HCEC 1CT (cell line): ENCODE results near the gene EFCAB6.

ENCODE experiments used
- DNase-seq: peaks from one replicate; pipeline ENCODE4 v3.0.0-alpha.2; 2017

The EFCAB6 gene

DNA sequence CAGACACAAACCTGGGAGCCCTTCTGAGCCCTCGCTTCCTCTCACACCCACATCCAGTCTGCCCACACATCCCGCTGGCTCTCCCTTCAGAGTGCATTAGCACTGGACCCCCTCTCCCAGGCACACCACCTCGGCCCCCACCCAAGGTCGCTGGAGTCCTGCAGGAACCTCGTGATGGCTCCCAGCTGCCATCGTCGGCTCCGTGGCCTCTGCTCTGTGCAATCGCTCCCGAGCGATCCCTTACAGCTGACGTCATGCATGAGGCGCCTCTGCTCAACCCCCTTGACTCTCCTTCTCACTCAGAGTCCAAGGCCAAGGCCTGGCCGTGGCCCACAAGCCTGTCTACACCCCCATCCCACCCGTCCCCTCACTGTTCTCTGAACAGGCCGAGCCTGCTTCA, 183.9 kb downstream of the EFCAB6 start:
- no peak for DNase-seq

DNA sequence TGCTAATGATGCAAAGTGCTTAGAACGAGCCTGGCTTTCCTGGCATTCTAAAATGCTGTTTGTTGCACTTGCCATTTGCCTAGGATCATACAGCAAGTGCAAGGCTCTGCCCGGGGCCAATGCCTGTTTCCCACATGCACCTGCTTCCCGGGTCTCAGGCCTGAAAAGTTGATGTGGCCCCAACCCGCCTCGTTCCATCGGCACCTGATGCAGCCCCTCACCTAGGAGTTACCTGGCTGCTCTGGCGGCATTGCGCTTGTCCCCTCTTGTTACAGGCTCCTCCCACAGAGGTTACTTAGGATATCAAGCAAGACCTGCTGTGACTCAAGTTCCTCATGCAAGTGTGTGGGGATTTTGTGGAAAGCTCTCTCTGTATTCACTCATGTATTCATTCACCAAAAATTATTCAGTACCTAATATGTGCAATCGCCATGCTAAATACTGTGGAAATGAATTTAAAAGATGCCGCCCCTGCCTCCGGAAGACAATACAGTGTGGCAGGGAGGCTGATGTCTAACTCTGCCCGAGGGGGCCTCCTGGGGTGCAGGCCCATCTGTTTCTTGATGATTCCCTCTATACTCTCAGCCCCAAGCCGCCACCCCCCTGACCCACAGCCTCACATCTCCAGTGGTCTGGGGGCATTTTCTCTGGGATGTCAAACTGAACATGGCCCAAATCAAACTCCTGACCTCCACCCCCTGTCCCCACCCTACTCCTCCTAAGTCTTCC, 184.5 kb downstream of the EFCAB6 start:
- no peak for DNase-seq

DNA sequence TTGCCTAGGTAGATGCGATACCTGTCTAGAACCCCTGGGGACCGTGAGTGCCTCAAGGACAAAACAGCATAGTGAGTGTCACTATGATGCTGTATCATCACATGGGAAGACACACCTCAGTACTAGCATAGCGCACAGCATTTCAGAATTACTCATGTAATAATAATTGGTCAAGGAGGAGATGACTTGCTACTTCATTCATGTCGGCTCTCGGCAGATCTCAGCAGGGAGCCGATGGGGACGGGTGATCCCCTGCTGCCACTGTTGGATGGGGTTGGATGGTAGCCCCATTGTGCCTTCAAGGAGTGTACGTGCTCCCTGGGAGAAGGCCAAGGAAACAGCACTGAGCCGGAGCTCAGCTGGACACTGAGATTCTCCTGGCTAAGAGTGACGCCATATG, 186.9 kb downstream of the EFCAB6 start:
- no peak for DNase-seq

DNA sequence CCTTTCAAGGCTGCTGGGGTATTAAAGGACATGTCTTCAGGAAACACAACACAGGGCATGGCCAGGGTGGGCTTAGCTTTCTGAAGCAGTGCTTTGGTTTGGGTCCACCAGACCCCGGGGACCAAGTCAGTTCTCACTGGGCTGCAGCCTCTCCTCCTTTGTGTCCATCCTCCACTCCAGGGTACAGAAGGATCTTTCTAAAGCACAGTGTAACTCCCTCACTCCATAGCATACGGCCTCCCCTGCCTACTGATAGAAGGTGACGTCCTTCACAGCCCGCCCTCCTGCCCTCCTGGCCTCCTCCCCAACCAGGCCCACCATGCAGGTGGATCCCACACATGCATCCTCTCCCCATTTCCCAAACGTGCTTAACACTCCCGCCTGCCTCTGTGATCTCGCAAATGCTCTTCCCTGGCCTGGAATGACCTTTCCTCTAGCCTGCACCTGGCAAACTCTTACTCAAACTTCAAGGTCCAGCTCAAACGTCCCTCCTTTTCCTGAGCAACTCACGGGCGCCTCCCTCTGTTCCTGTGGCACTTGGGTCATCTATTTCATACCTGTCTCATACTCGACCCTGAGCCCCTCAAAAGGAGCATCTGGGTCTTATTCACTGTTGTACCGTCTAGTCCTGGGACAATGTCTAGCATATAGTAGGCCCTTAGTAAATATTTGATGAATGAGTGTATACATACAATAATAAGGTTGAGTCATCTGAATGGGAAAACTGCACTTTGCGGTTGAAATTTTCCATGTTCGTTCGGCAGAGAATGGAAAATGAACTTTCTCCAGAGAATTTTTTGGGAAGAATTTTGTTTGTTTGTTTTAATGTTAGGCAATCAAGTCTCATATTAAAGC, 187.7 kb downstream of the EFCAB6 start:
- DNase-seq = no peak

DNA sequence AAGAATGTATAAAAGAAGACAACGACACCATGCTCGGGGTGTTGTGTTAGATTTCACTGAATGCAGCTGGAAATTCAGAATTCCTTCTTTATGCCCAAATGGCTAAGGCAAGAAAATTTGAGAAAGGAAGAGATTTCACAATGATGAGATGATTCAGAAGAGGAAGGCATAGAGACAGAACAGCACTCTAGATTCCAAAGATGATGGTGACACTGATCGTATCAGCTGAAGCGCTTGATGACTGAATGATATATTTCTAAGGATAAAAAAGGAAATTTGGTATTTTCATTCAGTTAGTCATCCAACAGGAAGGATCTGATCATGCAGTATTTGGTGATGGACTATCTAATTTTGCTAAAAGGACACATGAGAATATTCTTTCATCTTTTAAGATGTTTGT, 189.2 kb downstream of the EFCAB6 start:
- no peak for DNase-seq

DNA sequence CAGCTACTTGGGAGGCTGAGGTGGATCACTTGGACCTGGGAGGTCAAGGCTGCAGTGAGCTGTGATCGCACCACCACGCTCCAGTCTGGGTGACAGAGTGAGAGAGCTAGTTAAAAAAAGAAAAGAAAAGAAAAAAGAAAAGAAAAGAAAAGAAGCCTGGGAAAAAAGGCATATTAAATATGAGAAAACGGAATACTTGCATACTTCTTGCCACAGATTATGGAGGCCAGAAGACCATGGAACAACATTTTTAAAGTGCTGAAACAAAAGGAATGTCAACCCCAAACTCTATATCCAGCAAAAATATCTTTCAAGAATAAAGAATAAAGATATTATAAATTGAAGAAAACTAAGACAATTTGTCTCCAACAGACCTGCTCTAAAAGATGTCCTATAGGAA, 191.9 kb downstream of the EFCAB6 start:
- no peak for DNase-seq

DNA sequence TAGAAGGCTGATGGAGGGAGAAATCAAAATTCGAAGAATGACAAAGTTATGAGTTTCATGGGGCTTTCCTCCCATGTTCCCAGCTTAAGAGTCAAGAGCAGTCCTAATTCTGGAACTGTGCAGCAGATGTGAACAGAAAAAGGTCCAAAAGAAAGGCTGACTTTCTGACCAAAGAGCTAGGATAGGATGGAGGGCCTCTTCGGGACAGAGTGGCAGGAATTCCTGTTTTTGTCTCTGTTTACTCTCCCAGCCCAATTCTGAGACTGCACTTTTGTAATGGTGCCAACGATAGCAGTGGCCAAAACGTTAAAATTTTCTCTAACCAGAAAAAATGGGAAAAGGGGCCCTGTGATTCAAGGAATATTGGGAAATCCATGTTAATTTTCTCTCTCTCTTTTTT, 193.6 kb downstream of the EFCAB6 start:
- DNase-seq = no peak

DNA sequence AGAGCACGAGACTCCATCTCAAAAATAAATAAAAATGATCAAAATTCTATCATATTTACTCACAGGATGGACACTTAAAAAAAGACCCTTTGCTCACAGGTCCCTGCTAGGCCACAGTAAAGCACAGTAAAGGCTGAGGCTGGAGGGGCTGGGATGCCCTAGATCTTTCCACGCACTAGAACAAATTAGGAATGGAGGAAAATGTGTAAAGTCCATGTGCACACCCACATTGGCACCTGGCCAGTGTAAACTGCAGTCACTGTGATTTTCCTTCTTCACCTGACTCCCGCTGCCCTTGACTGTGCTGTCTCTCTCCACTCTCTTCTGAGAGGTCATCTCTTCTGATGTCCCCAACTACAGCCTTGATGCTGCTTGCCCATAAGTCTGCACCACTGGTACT, 195.5 kb downstream of the EFCAB6 start:
- DNase-seq = no peak

DNA sequence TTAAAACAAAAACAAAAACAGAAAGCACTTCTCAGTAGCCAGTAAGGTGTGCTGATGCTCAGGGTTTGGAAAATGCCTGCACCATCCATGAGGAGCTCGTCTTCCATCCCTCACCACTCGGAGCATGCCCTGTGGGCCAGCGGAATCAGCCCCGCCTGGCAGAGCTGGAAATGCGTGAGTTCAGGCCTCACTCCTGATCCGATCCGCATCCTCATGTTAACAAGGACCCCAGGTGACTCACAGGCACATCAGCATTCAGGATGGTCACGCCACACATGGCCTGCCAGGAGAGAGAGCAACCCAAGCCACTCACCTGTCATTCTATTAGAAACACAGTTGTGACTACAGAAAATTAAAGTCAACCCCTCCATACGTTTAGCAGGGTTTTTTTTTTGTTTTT, 211.8 kb downstream of the EFCAB6 start:
- DNase-seq = no peak

DNA sequence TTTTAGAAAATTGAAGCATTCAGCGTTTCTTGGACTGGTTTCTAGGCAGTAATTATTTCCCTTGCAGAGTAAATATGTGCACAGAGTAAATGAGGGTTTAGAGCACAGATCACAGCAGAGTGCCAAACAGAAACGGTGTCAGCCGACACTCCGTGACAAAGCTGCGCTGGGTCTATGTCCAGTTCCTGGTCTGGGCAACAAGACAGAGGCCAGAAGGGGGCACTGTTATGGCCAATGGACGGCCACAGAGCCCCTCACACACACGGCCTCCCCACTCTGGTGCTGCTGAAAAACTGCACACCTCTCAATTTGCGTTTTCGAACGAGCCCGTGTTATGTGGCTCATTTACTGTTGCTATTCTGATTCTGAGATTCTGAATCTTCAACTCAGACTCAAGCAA, 219.6 kb downstream of the EFCAB6 start:
- DNase-seq = no peak

DNA sequence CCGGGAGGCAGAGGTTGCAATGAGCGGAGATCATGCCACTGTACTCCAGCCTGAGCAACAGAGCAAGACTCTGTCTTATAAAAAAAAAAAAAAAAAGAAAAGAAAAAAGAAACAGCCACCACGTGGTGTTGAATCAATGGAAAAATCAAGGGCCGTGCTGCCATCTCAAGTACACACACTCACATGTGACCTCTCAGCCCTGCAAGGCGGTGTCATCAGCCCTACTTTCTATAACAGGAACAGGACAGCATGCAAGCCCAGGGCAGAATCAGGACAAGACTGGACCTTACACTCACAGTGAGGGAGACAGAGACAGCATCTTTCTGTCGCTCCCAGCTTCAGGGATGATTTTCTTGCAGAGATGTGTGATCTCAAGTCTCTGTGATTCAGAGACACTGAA, 220.7 kb downstream of the EFCAB6 start:
- no peak for DNase-seq

DNA sequence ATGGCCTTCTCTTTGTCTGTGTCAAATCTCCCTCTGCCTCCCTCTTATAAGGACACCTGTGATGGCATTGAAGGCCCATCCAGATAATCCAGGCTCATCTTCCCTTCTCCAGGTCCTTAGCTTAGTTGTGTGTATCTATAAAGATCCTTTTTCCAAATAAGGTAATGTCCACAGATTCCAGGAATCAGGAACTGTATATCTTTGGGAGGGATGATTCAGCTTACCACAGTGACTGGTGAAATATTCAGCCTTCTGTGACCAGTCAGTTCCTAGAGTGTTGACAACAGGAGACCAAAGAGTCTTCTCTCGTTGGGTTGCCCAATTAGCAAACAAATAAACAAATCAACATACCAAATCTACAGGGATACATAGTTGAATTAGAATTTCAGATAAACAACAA, 224.5 kb downstream of the EFCAB6 start:
- no peak for DNase-seq

DNA sequence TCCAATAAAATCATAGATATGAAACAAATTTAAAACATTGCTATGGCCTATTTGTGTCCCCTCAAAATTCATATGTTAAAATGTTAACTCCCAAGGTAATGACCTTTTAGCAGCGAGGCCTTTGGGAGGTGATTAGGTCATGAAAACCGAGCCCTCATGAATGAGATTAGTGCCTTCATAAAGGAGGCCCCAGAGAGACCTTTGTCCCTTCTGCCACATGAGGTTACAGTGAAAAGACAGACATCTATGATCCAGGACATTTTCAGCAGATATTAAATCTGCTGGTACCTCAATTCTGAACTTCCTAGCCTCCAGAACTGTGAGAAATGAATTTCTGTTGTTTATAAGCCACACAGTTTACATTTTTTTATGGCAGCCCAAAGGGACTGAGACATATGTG, 228.6 kb downstream of the EFCAB6 start:
- DNase-seq = no peak

DNA sequence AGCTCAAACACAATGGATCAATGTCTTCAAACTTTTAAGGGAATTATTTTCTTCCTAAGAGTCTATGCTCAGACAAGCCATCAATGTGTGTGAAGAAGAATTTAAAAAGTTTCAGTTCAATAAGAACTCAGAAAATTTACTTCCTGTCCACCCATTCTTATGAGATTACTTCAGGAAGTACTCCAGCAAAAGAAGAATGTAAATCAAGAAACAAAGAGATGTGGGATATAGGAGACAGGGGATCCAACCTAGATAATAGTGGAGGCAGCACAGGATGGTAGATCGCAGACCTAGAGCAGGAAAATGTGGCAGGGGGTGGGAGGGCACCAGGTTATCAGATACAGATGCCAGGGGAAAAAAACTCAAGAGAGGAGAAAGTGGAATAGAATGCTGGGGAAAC, 229.7 kb downstream of the EFCAB6 start:
- DNase-seq = no peak

DNA sequence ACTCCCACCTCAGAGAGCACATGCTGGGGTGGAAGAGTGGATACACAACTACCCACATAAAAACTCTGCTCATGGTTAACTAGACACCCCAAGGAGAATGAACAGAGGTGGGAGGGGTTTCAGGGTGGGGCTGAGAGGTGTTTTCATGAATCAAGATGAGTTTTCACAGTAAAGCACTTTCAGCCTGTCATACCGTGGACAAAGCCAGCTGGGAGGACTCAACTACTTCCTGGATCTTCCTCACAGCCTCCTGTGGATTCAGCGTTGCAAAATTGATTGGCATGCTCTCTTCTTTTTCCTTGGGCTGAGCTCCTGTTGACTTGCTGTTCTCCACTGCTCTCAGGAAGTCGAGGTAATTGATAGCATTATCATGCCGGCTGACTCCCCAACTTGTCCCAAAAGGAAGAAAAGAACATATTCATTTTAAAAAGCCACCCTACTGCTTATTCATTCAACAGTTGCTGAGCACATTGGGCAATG, 231.8 kb downstream of the EFCAB6 start:
- no peak for DNase-seq

DNA sequence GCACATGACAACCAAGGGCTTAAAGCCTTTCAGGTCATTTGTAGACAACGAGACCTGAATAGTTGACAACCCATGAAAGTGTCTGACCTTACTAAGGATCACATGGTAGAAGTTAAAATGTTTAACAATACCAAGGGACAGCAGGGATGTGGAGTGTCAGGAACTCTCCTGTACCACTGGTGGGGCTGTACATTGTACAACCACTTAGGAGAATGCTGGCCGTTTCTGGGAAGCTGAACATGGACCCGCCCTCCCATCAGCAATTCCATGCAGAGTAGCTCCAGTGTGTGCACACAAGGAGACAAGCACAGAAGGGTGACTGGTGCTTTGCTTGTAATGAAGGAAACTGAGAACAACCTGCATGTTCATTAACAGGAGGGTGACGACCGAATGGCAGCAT, 237.4 kb downstream of the EFCAB6 start:
- DNase-seq = no peak

DNA sequence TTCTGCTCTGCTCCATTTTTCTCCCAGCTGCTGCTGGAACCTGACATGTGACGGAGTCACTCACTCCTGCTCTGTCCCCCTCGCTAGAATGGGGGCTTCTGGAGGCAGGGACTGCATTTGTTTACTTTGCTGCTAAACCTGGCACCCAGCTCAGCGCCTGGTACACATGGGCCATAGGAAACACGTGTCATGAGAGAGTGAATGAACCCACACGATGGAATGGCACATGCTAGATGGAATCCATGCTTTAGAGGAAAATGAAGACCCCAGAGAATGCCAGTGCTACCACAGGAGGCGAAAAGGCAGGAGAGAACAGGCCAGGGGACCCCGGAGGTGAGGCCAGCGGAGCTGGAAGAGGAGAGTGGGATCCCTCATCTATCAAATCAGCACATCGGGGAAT, 239.4 kb downstream of the EFCAB6 start:
- no peak for DNase-seq

DNA sequence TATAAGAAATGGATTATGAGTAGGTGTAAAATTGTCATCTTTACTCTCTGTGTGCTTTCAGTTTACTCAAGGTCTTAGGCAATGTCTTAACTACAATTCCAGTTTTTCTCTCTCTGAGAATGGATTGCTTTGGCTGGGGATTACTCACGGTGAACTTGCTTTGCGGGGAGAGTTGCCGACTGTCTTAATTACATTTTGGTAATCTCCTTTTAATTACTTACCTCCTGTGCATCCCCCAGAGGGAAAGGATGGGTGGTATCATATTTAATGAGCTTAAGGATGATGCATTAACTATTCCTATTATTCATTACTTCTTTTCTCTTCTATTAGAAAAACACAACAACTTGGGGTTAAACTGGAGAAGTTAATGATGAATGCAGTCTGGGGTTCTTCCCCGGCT, 240.9 kb downstream of the EFCAB6 start:
- no peak for DNase-seq

DNA sequence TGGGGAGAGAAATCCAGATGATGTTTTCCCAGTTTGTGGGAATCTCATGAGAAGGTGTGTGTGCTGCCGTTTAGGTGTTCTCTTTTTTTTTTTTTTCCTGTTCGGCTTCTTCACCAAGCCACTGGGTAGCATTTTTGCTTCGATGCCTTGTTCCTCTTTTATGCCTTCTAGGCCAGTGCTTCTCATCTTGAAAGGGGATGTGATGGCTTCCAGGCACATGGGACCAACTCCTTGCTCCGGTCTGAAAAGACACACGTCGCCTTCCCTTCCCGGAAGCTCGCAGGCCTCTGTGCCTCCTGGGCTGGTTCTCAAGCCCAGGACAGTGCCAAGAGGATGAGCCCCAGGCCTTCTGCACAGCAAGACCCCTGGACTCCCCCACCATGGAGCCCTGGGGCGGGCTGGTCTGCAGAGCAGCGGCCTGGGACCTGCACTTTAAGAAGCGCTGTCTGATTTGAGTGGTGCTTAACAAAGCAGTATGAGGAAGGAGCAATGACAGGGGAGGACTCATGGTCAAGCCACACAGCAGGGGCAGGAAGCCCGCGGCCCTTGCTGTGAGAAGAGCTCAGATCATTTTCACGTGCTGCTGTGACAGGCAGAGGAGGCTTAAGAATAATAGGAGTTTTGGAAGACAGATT, 241.5 kb downstream of the EFCAB6 start:
- DNase-seq = no peak

DNA sequence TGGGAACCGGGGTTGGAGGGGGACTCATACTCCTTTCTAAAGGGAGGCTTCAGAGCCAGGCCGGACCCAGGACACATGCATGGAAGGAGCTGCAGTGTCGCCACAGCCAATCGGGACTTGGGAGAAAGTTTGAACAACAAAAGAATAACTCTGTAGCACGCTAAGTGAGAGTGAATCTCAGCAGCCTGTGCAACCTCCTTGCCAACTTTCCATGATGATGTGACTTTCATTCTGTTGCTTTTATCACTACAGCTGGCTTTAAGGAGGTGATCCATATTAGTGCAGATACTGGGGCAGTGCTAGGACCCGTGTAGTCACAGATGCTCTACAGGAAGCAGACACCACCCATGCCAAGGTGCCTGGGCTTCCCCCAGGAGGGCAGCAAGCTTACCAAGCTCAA, 243.0 kb downstream of the EFCAB6 start:
- DNase-seq = no peak

DNA sequence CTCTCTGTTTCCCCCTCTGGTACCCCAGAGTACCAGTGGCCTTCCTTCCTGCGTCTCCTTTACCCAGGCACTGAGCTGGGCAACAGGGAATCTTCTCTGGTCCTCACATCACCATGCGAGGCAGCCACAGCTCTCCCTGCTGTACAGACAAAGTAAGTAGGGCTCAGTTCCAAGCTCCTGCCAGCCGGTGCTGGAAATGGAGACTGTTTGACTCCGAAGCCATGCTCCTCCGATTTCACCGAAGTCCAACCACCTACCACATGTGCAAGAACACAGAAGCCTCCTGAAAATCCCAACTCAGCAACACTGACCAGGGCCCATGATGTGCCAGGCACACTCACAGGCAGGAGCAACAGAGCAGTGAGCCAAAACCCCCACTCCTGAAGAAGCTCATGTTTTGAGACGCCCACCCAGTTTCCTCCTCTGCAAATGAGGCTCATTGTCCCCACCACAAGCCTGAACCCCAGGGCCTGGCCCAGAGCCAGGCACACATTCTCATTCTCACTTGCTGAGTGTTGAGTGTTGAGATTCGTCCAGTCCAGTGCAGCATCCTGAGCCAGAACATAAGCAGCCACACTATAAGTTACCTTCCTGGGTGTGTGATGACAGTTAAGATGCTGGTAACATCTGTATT, 244.3 kb downstream of the EFCAB6 start:
- DNase-seq = no peak

DNA sequence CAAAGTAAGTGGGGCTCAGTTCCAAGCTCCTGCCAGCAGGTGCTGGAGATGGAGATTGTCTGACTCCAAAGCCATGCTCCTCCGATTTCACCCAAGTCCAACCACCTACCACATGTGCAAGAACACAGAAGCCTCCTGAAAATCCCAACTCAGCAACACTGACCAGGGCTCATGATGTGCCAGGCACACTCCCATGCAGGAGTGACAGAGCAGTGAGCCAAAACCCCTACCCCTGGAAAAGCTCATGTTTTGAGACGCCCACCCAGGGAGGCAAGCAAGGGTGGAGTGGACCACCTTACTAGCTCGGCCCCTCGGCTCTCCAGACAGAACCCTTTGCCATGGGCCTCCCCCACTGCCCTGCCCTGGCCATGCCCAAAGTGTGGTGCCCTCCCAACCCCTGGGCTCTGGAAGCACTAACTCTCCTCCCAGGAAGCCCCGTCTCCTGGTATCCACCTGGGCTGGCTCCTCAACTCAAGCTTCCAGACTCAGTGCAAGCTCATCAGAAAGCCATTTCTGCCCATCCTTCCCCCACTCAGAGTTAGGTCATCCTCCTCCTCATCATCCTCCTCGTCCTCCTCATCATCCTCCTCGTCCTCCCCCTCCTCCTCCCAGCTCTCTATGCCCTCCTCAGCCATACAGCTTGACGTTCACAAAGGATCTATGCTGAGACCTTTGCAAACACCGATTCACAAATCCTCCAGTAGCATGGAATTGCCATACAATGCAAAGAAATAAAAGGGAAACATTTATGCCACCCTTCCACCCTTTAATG, 245.4 kb downstream of the EFCAB6 start:
- no peak for DNase-seq

DNA sequence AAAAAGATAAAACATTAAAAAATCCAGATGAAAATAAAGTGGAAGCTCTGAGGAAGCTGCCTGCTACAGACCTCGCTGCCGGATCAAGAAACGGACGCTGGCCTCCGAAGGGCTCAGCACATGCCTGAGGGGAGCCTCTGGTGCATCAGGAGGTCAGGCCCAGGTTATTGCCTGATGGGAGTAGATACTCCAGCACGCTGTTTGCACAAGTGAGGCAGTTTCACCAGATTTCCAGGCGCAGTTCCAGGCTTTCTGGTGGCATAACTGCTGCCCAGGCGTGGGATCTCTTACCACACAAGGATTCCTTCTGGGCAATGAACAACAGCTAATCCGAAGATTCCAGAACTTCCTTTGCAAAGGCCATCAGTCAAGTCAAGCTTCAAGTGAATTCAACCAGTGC, 246.1 kb downstream of the EFCAB6 start:
- DNase-seq = no peak
